ENCODE measurements around the gene GFER. TPM values are rescaled to one million over a fixed set of nuclear protein-coding genes. Genes with fewer than 3 reads are reported as not detected.

GFER gene
- polyA plus RNA-seq, 3 donors: 8.1 to 22.7 (median 22.4) TPM

GRCh38 chr16:1984347-1985225, 593 bp downstream of the GFER start:
- no peak for TF ChIP-seq CTCF (IDR thresholded peaks at IDR 0.05)
- Histone ChIP-seq H3K4me3 (replicated peaks in 1 of 3; ENCODE audit: low read depth in 2 of 3, low read length in 3 of 3) (peak overlapping the region; percentile 52 to 87 (median 55)), H3K79me2 (ENCODE audit: insufficient read depth, low read length) (no peaks in the 10 kb centered on the region), H3K4me1 (ENCODE audit: control insufficient read depth in 1 of 2, insufficient read depth in 2 of 2, low read length in 2 of 2) (peaks cover 20 to 28% of the 10 kb centered on the region in 2 donors), H2AFZ (ENCODE audit: insufficient read depth, low read depth, low read length, poor library complexity, severe bottlenecking) (peak overlapping the region; percentile 90), H3K36me3 (replicated peaks in 1 of 2; ENCODE audit: control insufficient read depth in 1 of 2, insufficient read depth in 2 of 2, low read length in 2 of 2) (peaks cover 12 to 18% of the 10 kb centered on the region in 2 donors), H3K9me3 (replicated peaks in 1 of 2; ENCODE audit: control insufficient read depth in 1 of 2, insufficient read depth in 1 of 2, low read length in 2 of 2) (peaks cover 0 to 24% of the 10 kb centered on the region in 2 donors), H4K20me1 (ENCODE audit: insufficient read depth, low read length) (peaks cover 4% of the 10 kb centered on the region), H3K4me2 (replicated peaks; ENCODE audit: extremely low read depth, low read length, poor library complexity, severe bottlenecking) (peak overlapping the region; percentile 99), H3K9ac (ENCODE audit: insufficient read depth, low read length, poor library complexity, severe bottlenecking) (peak overlapping the region; percentile 74), H3K27ac (ENCODE audit: low read depth in 1 of 2, low read length in 2 of 2) (peak overlapping the region in 1 of 2 donors; percentile 73), H3K27me3 (ENCODE audit: control insufficient read depth in 2 of 2, insufficient read depth in 2 of 2, low read length in 2 of 2) (peaks cover 34 to 54% of the 10 kb centered on the region in 2 donors)
- intact Hi-C loops (cut with micrococcal nuclease): no loop called here
- no peak for DNase-seq
- Mint-ChIP-seq H3K4me3 (peak overlapping the region; percentile 75 to 87), H3K27ac (peak overlapping the region in 3 of 7 donors; percentile 35 to 81 (median 70)), H3K27me3 (ENCODE audit: low read depth in 3 of 3) (peaks cover 57 to 63% (median 59%) of the 10 kb centered on the region in 3 donors), H3K9me3 (peaks cover 0 to 19% (median 10%) of the 10 kb centered on the region in 7 donors), H3K36me3 (peaks cover 30 to 35% of the 10 kb centered on the region in 2 donors), H3K4me1 (peaks cover 18% of the 10 kb centered on the region)
- 13% methylated on average over 55 of the region's 58 CpGs for WGBS (ENCODE audit: insufficient coverage)

- Mint-ChIP-seq H3K36me3 (peaks cover 30 to 35% of the 10 kb centered on the region in 2 donors), H3K27ac (no peak overlapping the region), H3K4me3 (peak overlapping the region in 1 of 2 donors; percentile 75), H3K9me3 (peaks cover 0 to 22% (median 10%) of the 10 kb centered on the region in 7 donors), H3K27me3 (ENCODE audit: low read depth in 3 of 3) (peaks cover 50 to 62% (median 53%) of the 10 kb centered on the region in 3 donors), H3K4me1 (peaks cover 22% of the 10 kb centered on the region)
- H3K9me3 ChIP-seq (replicated peaks in 1 of 2; ENCODE audit: control insufficient read depth in 1 of 2, insufficient read depth in 1 of 2, low read length in 2 of 2): peaks cover 2 to 24% of the 10 kb centered on the region in 2 donors
- H3K36me3 ChIP-seq (replicated peaks in 1 of 2; ENCODE audit: control insufficient read depth in 1 of 2, insufficient read depth in 2 of 2, low read length in 2 of 2): peaks cover 12 to 18% of the 10 kb centered on the region in 2 donors
- peaks cover 4% of the 10 kb centered on the region for H4K20me1 ChIP-seq (ENCODE audit: insufficient read depth, low read length)
- H3K4me3 ChIP-seq (replicated peaks in 1 of 3; ENCODE audit: low read depth in 2 of 3, low read length in 3 of 3): peak overlapping the region in 1 of 3 experiments; percentile 87
- no peak overlapping the region for H2AFZ ChIP-seq (ENCODE audit: insufficient read depth, low read depth, low read length, poor library complexity, severe bottlenecking)
- no peak overlapping the region for H3K27ac ChIP-seq (ENCODE audit: low read depth in 1 of 2, low read length in 2 of 2)
- peak overlapping the region; percentile 99 for H3K4me2 ChIP-seq (replicated peaks; ENCODE audit: extremely low read depth, low read length, poor library complexity, severe bottlenecking)
- intact Hi-C loops (cut with micrococcal nuclease): no loop called here
- no peaks in the 10 kb centered on the region for H3K79me2 ChIP-seq (ENCODE audit: insufficient read depth, low read length)
- TF ChIP-seq CTCF (IDR thresholded peaks at IDR 0.05): no peak
- no peak for DNase-seq
- whole genome bisulfite sequencing (ENCODE audit: insufficient coverage): 100% methylated on average over 14 of the region's 14 CpGs
- H3K9ac ChIP-seq (ENCODE audit: insufficient read depth, low read length, poor library complexity, severe bottlenecking): no peak overlapping the region
- peaks cover 25 to 32% of the 10 kb centered on the region in 2 donors for H3K4me1 ChIP-seq (ENCODE audit: control insufficient read depth in 1 of 2, insufficient read depth in 2 of 2, low read length in 2 of 2)
- H3K27me3 ChIP-seq (ENCODE audit: control insufficient read depth in 2 of 2, insufficient read depth in 2 of 2, low read length in 2 of 2): peaks cover 32 to 49% of the 10 kb centered on the region in 2 donors
These were observed 1.6 kb downstream of the GFER start for GRCh38 chr16:1985466-1986150.
